HL-60 (cell line): ENCODE measurements around the gene NMT1.

Source experiments
- DNase-seq, 2 experiments: peaks; one replicate each; pipeline ENCODE4 v3.0.0-alpha.2; 2010 to 2020; ENCODE audit warnings: low read depth in 1 of 2, low spot score in 1 of 2
- H3K27ac ChIP-seq: fragments of 250-450 bp; sonication (Bioruptor Pico); replicated peaks from 2 replicates; pipeline ENCODE4 v1.5.1; 2020; ENCODE audit warnings: mild to moderate bottlenecking, moderate library complexity
- H3K27me3 ChIP-seq: fragments of 250-450 bp; sonication (Bioruptor Pico); 2 replicates; pipeline ENCODE4 v1.5.1; 2021; ENCODE audit warnings: mild to moderate bottlenecking, moderate library complexity; ENCODE audit not compliant: insufficient read depth, poor library complexity, severe bottlenecking
- H3K4me3 ChIP-seq: replicated peaks from 2 replicates; pipeline ENCODE4 v1.5.1; 2011; ENCODE audit warnings: mild to moderate bottlenecking, control low read depth, low read length; ENCODE audit not compliant: insufficient read depth
- CTCF ChIP-seq: IDR thresholded peaks from one replicate; pipeline ENCODE4 v1.5.1; 2011; ENCODE audit warnings: low read length, control low read depth, inconsistent platforms; ENCODE audit not compliant: insufficient read depth
- GABPA ChIP-seq: IDR thresholded peaks from 2 replicates; pipeline ENCODE4 v1.6.1; 2012; ENCODE audit warnings: low read depth
- POLR2AphosphoS5 ChIP-seq: IDR thresholded peaks from 2 replicates; pipeline ENCODE4 v1.6.1; 2012; ENCODE audit warnings: low read depth
- SPI1 ChIP-seq: IDR thresholded peaks from 2 replicates; pipeline ENCODE4 v1.6.1; 2012; ENCODE audit warnings: low read depth, mild to moderate bottlenecking, borderline replicate concordance
- TF ChIP-seq, protein P1 (sequence below): IDR thresholded peaks from 2 replicates; pipeline ENCODE4 v1.6.1; 2012; ENCODE audit warnings: low read depth; ENCODE audit not compliant: insufficient replicate concordance

Gene NMT1

GRCh38 chr17:45136846-45137560 is 75.9 kb downstream of the NMT1 start:
- Histone ChIP-seq H3K4me3 (no peak overlapping the region), H3K27me3 (no peaks in the 10 kb centered on the region), H3K27ac (no peak overlapping the region)
- TF ChIP-seq, protein P1, sequence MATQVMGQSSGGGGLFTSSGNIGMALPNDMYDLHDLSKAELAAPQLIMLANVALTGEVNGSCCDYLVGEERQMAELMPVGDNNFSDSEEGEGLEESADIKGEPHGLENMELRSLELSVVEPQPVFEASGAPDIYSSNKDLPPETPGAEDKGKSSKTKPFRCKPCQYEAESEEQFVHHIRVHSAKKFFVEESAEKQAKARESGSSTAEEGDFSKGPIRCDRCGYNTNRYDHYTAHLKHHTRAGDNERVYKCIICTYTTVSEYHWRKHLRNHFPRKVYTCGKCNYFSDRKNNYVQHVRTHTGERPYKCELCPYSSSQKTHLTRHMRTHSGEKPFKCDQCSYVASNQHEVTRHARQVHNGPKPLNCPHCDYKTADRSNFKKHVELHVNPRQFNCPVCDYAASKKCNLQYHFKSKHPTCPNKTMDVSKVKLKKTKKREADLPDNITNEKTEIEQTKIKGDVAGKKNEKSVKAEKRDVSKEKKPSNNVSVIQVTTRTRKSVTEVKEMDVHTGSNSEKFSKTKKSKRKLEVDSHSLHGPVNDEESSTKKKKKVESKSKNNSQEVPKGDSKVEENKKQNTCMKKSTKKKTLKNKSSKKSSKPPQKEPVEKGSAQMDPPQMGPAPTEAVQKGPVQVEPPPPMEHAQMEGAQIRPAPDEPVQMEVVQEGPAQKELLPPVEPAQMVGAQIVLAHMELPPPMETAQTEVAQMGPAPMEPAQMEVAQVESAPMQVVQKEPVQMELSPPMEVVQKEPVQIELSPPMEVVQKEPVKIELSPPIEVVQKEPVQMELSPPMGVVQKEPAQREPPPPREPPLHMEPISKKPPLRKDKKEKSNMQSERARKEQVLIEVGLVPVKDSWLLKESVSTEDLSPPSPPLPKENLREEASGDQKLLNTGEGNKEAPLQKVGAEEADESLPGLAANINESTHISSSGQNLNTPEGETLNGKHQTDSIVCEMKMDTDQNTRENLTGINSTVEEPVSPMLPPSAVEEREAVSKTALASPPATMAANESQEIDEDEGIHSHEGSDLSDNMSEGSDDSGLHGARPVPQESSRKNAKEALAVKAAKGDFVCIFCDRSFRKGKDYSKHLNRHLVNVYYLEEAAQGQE: no peak
- no peak for TF ChIP-seq POLR2AphosphoS5
- no peak for TF ChIP-seq SPI1
- no peak for TF ChIP-seq CTCF
- TF ChIP-seq GABPA: no peak
- DNase-seq: no peak

DNA sequence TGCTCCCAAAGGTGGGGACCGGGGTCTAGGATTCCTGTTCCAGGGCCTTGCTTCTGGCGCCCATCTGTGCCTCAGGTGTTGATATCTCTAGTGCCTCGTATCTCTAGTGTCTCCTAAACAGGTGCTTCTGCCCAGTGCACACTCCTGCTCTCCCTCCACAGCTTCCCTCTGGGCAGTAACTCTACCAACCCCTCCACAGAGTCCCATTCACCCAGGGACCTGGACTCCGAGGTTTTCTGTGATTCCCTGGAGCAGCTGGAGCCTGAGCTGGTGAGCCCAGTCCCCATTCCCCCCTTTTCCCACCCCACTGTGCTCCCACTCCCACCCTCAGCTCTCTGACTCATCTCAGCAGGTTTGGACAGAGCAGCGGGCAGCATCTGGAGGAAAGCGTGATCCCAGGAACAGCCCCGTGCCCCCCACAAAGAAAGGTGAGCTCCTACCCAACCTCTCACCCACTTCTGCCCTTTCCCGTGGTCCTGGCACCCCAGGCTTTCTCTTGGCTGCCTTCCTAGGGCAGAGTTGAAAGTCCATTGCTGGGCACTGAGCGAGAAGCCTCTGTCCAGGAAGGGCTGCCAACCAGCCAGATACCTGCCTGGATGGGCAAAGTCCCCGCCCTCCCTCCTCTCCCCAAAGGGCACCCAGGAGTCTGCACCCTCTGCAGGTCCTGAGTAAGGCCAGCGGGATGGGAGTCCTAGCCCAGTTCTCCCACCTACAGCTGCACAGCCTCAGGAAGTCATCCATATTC is 76.6 kb downstream of the NMT1 start:
- Histone ChIP-seq H3K27ac (no peak overlapping the region), H3K4me3 (no peak overlapping the region), H3K27me3 (no peaks in the 10 kb centered on the region)
- TF ChIP-seq CTCF: no peak
- TF ChIP-seq SPI1: no peak
- TF ChIP-seq, protein P1: no peak
- TF ChIP-seq POLR2AphosphoS5: no peak
- no peak for TF ChIP-seq GABPA
- DNase-seq: no peak

DNA sequence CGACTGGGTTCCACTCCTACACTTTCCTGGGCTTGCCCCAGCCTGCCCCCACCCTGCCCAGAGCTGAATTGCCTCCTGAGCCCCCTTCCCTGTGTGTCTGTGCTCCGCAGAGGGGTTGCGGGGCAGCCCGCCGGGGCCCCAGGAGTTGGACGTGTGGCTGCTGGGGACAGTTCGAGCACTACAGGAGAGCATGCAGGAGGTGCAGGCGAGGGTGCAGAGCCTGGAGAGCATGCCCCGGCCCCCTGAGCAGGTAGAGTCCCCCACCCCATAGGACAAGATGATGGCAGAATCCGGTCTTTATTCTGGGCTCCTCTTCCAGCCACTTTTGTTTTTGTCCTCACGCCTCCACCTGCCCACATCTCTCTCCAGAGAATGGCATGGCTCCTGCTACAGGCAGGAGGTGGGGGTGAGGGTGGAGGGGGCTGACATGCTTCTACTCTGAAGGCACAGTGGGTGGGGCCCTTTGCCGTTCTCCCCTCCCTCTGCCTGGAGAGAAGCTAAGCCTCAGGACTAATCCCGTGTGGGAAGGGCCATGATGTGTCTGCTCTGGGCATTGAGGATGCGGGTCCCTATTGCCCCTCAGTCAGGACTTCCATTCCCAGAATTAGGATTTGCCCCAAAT is 77.9 kb downstream of the NMT1 start:
- TF ChIP-seq SPI1: no peak
- no peak for TF ChIP-seq GABPA
- no peak for TF ChIP-seq POLR2AphosphoS5
- TF ChIP-seq CTCF: no peak
- TF ChIP-seq, protein P1: no peak
- DNase-seq: no peak
- Histone ChIP-seq H3K27ac (no peak overlapping the region), H3K27me3 (no peaks in the 10 kb centered on the region), H3K4me3 (no peak overlapping the region)
